HT-29 (cell line): ENCODE data around the gene RFX4. TPM values are rescaled to one million over a fixed set of nuclear protein-coding genes. Genes with fewer than 3 reads are reported as not detected.
"Not testable (repeated sequence)": the region's sequence is repeated elsewhere in the genome, so short reads cannot be mapped to it uniquely, and the experiment has no call there.

Experiments
- DNase-seq: peaks from one replicate; pipeline ENCODE4 v3.0.0-alpha.2; 2015; ENCODE audit warnings: low spot score
- total RNA-seq: library from RNA; depleted of rRNA; stranded (reverse); fragments of >200 nt; shearing (Covaris generic); gene quantifications from 2 replicates; pipeline ENCODE4 v1.2.3, GENCODE V29; 2014

RFX4 gene
- total RNA-seq, 1 experiment from 2014 or later: not detected

DNA sequence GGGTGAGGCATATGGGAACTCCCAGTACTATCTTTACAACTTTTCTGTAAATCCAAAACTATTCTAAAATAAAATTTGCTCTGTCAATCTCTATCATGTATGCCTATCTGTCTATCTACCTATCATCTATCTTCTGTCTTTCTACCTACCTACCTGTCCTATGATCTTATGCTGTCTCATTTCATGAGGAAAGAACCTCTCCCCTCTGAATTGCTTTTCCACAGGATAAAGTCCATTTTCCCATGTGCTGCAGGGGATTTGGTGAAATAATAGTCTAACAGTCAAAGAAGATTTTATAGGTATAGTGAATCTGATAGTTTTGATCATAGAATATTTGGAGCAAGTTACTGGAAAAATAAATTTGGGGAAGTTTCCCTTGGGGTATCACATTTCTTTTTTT lies 104.9 kb downstream of the RFX4 start:
- no peak for DNase-seq

DNA sequence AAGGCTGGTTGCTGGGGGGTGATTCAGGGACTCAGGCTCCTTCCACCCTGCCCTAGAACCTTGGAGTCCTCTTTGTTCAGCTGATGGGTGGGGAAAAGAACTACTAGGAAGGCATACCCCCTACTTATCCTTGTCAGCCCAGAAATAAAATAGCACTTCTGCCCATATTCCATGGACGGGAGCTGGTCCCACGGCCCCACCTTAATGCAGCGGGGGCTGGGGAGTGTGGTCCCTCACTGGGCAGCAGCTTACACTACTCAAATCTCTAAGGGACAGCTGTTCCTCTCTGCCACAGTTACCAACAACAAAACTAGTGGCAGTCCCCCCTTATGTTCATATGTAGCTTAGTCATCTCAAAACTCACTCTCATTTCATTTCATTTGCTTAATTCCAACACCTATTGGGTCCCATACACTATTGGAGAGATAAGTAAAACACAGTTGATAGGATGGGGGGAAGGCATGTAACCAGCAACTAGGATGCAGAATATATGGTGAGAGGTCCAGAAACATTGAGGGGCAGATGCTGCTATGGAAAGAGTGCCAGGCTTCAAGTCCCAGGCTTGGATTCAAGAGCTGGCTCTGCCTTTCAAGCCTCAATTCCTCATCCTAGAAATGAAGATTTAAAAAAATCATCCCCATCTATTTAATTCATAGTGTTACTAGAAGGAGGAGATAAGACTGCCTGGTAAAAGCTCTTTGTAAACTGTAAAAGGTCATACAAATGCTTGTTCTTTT lies 107.9 kb downstream of the RFX4 start:
- DNase-seq: no peak

DNA sequence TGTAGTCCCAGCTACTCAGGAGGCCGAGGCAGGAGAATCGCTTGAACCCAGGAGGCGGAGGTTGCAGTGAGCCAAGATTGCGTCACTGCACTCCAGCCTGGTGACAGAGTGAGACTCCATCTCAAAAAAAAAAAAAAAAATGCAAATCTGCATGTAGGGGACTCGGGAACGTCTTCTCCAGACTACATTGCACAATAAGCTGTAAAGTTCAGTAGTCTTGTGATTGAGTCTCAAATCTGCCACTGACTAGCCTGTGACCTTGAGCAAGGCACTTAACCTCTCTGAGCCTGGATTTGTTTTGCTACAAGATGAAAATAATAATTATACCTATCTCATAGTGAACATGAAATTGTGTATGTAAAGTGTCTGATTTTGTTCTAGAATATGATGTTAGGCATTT lies 109.2 kb downstream of the RFX4 start:
- DNase-seq: not testable (repeated sequence)

DNA sequence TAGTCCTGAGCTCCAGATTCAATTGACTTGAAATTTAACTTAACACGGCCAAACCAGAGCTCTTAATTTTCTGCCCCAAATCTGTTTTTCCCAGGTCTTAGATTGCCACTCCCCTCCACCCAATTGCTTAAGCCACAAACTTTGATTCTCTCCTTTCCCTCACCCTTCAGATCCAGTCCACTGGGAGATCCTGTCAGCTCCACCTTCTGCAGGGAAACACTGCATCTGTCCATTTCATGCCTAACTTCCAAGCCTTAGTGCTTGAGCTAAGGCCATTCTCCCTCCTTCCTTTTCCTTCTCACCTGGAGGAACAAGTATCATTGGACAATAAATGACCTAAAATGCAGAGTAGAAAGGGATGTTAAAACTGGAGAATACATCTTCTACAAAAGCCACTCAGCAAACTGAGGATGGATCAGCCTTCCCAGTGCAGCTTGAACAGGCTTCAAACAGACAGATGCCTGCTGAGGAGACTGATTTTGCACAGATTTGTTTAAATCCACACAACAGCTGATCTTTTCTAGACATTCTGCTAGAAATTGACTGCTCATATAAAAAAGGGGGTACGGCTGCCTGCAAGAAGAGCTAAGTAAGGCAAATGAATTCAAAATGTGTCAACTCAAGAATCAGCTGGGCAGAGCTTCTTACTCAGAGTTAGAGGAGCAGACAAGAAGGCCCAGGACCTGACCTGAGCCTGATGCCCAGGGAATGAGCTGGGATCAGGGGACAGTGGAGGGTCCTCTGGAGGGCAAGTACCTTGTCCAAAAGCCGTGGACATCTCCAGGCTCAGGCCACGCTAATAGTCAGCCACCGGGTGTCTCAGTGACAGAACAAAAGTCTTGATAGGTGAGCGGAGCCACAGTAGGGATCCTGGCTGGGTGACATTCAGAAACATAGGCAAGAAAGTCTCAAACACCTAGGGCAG lies 110.4 kb downstream of the RFX4 start:
- no peak for DNase-seq

DNA sequence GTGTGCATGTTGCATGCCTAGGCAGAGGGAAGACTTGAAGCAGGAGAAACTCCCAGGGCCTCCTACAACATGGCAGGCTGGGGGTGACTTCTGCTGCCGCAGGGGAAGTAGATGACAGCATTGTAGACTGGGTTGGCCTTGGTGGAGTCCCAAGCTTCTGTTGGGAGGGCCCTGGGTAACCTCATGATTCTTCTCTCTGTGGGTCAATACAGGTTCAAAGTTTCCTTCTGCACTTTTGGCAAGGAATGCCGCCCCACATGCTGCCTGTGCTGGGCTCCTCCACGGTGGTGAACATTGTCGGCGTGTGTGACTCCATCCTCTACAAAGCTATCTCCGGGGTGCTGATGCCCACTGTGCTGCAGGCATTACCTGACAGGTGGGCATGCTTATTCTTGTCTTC lies 113.3 kb downstream of the RFX4 start:
- DNase-seq: no peak

DNA sequence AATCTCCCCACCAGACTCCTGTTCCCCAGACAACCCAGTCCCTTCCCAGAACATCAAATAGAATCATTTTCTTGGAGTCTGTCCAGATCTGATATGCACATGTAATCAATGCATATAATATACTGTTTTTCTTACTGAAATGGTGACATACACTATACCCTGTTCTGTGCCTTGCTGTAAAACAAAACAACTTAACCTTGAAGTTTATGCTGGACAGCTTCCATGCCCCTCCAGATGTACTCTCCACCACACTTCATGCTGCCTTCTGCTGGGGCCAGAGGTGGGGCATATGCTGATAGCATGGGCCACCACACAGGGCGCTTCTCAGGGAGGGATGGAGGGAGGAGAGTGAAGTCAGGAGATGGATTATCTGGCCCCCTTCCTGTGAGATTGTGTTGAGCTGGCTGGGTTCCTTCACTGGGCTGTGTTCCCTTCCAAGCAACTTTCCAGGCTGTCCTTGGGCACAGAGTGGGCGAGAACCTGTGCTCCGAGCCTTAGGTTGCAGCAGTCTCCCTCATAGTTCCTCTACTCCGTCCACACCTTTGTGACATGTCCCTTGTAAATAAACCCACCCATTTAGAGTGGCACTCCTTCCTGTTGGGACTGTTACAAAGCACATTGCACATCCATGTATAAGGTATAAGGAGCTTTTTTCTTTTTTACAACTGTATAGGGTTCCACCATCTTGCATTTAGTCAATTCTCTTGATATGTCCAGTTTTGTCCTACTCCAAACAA lies 114.0 kb downstream of the RFX4 start:
- DNase-seq: no peak

DNA sequence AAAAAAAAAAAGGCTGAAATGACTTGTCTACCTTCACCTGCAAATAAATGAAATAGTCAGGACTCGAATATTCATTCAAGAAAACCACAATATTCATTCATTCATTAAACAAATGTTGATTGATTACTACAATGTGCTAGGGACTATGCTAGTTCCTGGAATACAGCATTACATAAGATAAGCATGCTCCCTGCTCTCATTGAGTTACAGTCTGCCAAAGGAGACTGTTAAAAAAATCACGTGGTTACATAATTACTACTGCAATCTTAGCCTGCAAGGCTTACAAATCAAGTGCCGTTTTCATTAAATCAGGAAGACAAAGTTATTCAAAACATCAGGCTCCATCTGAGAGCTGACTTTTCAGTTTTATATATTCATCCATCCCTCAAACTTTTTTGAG lies 121.3 kb downstream of the RFX4 start:
- no peak for DNase-seq

DNA sequence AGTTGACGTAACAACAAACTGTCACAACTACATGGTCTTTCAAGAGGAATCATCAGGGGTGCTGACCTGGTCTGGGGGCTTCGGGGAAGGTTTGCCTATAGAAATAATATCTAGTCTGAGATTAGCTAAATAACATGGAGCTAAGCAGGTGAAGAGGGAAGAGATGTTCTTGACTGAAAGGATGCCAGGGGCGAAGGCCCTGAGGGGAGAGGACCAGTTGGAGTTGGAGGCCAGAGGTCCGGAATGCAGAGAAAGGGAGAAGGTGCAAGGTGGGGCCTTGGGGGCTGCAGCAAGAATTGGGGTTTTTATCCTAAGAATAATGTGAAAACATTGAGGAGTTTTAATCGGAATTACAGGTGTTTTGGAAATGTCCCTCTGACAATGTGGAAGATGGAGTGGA lies 123.2 kb downstream of the RFX4 start:
- no peak for DNase-seq

DNA sequence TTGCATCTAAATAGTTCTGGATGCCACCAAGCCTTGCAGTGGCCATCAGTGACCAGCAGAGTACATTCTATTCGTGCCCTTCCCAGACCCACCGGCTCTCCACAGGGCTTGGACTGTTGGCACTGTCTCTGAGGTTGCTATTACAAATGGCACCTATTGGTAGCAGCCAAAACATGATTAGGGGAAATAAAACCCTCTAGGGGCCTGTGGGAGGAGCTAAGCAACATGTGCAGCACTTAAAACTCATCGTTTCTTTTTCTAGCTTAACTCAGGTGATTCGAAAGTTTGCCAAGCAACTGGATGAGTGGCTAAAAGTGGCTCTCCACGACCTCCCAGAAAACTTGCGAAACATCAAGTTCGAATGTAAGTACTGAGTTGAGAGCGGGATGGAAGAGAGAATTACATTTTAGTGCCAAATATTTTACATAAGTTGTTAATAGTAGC lies 126.3 kb downstream of the RFX4 start:
- no peak for DNase-seq

DNA sequence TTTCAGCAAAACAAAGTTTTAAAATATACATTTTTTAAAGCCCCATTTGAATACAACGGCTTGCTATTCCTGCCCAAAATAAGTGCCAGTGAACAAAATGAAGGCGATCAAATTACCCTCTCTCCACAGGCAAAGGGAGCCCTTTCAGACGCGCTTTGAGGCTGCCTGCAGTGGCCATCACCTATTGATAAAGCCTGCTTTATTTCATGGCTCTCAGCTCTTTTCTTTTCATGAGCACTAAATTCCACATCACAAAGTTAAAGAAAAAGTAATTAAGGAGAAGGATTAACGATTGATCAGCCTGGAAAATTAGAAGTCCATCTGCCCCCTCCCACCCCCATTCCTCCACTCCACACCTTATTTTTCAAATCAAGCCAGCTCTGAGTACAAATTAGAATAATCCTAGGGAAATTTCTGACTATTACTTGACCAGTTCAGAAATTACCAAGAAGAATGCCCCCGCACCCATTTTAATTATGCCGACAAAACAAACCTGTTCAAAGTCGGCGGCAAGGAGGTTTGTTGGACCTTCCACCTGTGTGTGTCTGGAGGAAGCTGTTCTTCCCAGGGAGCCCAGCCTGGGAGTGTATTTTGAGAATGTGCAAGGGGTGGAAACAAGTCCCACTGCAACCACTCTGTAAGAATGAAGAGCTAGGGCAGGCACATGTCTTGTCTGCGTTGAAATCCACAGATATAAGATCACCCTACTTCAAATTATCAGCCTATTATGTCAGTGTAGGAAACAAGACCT lies 127.5 kb downstream of the RFX4 start:
- no peak for DNase-seq

DNA sequence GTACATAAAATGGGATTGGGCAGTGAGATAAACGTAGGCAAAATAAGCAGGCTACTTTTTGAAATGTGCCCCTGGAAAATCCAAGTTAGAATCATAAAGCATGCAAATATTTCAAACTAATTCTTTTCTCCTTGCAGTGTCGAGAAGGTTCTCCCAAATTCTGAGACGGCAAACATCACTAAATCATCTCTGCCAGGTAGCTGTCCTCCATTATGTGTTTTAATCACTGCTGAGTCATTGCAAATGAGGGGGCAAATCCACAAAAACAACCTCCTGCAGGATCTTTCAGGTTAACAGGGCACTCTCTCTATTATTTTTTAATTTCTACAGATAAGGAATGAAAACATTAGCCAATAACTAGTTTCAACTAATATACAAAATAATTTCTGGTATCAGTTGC lies 128.5 kb downstream of the RFX4 start:
- no peak for DNase-seq

DNA sequence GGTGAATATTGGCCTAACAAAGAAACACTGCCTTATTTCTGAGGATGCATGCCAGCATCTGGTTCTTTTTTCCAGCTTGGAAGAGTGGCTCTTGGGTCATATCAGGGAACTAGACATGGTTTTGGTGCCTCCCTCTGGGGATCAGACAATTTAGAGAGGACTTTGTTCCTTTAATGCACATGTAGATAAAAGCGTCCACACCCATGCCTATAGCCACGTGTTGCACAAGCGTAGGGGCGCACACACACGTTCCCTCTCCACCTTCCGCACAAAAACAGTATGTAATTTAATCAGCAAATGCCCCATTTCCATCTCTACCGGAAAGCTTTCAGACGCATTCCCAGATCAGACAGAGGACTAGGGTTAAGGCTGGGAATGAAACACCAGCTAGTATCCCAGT lies 130.0 kb downstream of the RFX4 start:
- DNase-seq: no peak

DNA sequence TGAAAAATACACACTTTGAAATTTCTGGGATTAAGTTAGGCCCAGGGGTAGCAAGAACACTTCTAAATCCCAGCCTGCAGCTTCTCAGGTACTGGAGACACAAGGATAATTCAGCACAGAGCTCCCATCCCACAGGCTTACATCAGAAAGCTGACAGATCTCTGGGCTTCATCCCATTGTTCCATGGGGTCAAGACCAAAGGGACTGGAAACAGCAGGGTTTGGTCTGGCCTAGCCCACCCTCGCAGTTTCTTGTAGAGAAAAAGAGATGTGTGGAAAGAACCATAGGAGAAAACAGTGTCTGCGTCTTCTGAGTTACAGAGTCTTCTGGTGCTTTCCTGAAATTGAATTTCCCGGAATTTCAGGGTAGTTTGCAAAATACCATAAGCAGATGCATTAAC lies 132.1 kb downstream of the RFX4 start:
- DNase-seq: no peak

DNA sequence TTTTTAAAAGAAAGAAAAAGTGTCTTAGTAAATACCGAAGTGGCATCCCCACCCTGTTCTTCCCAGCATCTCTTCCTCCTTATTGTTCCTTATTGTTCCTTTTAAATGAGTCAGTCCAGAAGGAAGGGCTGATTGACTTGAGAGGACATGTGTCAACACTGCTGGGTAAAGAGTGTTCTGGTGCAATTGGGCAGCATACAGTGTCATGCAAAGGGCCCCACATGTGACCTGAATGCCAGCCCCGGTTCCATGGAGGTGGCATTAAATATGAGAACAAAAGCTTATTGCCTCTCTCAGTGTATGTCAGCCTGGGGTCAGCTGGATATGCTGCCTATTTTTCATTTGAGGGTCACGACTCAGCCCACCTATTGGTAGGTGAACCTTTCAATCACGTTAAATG lies 132.8 kb downstream of the RFX4 start:
- no peak for DNase-seq

DNA sequence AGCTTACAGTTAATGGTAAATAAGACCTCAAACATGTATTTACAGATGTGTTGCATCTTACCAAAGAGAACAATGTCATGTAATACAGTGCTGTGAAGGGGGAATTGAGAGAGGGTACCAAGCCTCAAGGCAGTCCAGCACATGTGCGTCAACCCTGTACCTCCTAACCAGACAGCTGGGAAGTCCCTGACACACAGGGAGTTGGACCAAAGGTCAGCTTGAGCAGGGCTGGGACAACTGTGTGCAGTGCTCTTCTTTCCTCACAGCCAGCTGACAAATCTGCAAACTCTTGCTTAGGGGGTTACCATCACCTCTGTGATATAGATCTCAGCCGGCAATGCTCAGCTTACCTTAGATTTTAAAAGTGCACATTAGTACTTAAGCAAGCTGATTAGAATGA lies 134.9 kb downstream of the RFX4 start:
- no peak for DNase-seq

DNA sequence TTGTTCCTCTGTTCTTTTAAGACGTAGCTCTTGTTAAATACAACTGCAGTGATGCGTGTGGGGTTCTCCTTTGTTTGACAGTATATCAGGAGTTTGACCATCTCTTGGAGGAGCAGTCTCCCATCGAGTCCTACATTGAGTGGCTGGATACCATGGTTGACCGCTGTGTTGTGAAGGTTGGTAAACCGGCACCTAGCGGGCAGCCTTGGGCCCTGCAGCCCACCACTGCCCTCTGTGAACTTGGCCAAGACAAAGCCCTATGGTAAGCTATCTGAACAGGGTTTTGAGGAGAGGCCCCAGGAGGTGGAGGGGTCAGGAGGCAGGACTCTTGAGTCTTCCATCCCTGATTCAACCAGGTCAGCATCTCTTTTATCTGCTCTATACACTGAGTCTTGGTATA lies 137.1 kb downstream of the RFX4 start:
- no peak for DNase-seq

DNA sequence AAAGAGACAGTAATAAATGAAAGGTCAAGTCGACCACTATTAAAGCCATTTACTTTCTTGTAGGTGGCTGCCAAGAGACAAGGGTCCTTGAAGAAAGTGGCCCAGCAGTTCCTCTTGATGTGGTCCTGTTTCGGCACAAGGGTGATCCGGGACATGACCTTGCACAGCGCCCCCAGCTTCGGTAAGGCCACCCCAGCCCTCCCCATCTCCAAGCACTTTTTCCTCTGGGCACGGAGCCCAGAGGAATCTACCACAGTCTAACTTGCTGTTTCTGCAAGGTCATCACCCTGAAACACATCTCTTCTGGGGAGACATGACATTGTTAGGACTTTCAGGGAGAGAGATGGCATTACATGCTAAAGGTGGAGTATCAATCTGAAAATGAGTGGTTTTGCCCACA lies 137.9 kb downstream of the RFX4 start:
- DNase-seq: no peak

DNA sequence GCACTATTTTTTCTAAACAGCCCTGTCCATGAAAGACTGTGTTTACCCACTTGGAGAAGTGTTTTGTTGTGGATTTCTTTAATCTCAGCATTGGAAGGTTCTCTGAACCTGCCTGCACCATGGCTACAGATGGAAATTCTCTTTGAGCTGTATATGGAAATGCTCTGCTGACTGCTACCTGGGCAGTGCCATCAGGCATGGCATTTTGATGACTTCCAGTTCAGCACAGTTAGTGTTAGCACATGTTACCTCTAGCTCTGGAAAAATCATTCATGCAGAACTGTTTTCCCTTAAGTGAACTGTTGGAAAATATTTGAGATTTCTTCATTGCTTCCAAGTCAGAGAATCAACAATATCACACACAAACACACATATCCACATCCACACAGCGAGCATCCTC lies 139.1 kb downstream of the RFX4 start:
- no peak for DNase-seq

DNA sequence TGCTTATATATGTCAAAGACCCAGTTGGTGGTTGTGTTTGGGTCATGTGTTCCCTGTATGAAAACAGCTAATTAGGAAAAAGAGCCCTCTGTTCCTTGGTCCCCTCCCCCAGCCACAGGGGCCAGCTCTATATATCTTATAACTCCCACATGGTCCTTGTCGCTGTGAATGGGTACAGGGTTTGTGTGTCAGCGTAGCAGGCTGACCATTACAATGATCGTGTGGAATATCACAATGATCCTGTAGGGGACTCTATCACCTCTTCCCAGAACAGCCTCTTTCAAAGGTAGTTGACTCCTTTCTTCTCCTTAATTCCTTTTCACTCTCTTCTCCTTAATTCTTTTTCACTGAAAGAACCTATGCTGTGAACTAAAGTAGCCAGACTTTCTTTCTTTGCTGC lies 140.0 kb downstream of the RFX4 start:
- no peak for DNase-seq

DNA sequence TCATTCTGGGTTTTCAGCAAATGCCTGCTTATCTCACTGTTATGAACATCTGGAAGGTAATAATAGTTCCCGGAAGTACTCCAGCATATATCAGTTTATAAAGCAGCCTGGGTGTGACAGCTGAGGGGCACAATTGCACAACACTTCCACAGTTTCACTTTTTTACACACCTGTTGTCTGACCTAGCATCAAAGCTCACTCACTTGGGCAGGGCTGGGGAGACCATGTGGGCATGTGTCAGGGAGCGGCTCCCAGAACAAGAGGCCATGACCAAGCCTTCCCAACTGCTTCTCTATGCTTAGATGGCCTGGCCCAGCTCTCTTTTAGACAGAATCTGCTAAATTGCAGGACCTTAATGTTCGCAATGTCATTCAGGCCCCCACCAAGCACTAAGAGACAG lies 140.6 kb downstream of the RFX4 start:
- DNase-seq: no peak

DNA sequence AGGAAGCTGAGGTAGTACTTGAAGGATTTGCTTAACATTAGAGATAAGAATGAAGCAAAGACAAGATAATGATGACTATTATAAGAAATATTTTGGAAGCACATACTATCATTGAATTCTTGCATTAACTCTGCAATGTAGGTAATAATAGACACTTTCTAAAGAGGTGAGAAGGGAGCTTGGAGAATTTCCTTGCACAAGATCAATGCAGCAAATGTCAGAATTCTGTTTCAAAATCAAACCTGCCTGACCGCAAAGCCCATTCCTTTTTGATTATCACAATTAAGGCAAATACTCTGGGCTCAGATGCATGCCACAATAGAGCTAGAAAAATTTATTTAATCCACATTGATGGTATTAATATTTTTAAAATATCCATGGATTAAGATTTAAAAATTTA lies 141.3 kb downstream of the RFX4 start:
- DNase-seq: no peak

DNA sequence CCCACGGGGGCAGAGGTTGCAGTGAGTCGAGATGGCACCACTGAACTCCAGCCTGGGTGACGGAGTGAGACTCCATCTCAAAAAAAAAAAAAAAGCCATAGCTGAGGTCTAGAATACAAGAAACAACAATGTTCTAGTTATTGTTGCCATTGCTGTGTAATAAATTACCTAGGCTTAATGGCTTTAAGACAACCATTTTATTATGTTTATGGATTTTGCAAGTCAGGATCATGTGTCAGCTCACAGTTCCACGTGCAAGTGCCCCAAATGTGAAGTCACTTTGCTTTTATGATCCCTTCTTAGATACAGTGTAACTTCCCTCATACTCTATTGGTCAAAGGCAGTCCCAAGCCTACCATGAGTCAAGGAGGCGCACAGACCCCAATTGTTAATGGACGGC lies 142.1 kb downstream of the RFX4 start:
- no peak for DNase-seq
